NCI-H1436 (cell line): ENCODE results near the gene ATP2B2.

Experiments used
- DNase-seq: peaks from one replicate; lab custom pipeline; 2025; lab: John Stamatoyannopoulos, UW

ATP2B2 gene

GRCh38 chr3:10274601-10275000 lies 230.8 kb downstream of the ATP2B2 start:
- no peak for DNase-seq
